SK-N-SH (cell line): ENCODE results near the gene CHD6.

ENCODE experiments used
- EP300 ChIP-seq, 2 experiments: IDR thresholded peaks; 2 replicates each; pipeline versions ENCODE4 v1.4.0 to v1.6.1; 2012; ENCODE audit warnings: borderline replicate concordance in 1 of 2, low read depth in 1 of 2, low read length in 1 of 2
- FOXM1 ChIP-seq: IDR thresholded peaks from 2 replicates; pipeline ENCODE4 v1.4.0; 2012; ENCODE audit warnings: low read depth, mild to moderate bottlenecking
- GABPA ChIP-seq: IDR thresholded peaks from 2 replicates; pipeline ENCODE4 v1.4.0; 2012; ENCODE audit warnings: low read depth, mild to moderate bottlenecking
- NFIC ChIP-seq: IDR thresholded peaks from 2 replicates; pipeline ENCODE4 v1.4.0; 2012; ENCODE audit warnings: borderline replicate concordance
- NRF1 ChIP-seq: IDR thresholded peaks from 2 replicates; pipeline ENCODE4 v1.6.1; 2012; ENCODE audit warnings: low read depth, mild to moderate bottlenecking, low read length
- YY1 ChIP-seq: IDR thresholded peaks from 2 replicates; pipeline ENCODE4 v1.4.0; 2012; ENCODE audit warnings: low read depth, mild to moderate bottlenecking
- TF ChIP-seq, protein P1 (sequence below): fragments of 200-600 bp; sonication (generic); IDR thresholded peaks from 2 replicates; pipeline ENCODE4 v1.6.1; 2017; ENCODE audit warnings: antibody characterized with exemption, mild to moderate bottlenecking, moderate library complexity

GRCh38 chr20:41358230-41358629, 259.9 kb downstream of the CHD6 start:
- TF ChIP-seq GABPA (no peak), YY1 (no peak), EP300 (IDR thresholded peaks at IDR 0.05; ENCODE audit: borderline replicate concordance in 1 of 2, low read depth in 1 of 2, low read length in 1 of 2) (no peak), NRF1 (no peak), FOXM1 (no peak), NFIC (no peak)
- TF ChIP-seq, protein P1, sequence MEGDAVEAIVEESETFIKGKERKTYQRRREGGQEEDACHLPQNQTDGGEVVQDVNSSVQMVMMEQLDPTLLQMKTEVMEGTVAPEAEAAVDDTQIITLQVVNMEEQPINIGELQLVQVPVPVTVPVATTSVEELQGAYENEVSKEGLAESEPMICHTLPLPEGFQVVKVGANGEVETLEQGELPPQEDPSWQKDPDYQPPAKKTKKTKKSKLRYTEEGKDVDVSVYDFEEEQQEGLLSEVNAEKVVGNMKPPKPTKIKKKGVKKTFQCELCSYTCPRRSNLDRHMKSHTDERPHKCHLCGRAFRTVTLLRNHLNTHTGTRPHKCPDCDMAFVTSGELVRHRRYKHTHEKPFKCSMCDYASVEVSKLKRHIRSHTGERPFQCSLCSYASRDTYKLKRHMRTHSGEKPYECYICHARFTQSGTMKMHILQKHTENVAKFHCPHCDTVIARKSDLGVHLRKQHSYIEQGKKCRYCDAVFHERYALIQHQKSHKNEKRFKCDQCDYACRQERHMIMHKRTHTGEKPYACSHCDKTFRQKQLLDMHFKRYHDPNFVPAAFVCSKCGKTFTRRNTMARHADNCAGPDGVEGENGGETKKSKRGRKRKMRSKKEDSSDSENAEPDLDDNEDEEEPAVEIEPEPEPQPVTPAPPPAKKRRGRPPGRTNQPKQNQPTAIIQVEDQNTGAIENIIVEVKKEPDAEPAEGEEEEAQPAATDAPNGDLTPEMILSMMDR: no peak
